ENCODE results near the gene COPG1. TPM values are rescaled to one million over a fixed set of nuclear protein-coding genes. Genes with fewer than 3 reads are reported as not detected.

The COPG1 gene
- total and polyA plus RNA-seq, 9 of the 15 experiments (the other 6 are each of a cell fraction or from before 2014, with no cell fraction given), result 40.3 to 105 (median 62.4) TPM

DNA sequence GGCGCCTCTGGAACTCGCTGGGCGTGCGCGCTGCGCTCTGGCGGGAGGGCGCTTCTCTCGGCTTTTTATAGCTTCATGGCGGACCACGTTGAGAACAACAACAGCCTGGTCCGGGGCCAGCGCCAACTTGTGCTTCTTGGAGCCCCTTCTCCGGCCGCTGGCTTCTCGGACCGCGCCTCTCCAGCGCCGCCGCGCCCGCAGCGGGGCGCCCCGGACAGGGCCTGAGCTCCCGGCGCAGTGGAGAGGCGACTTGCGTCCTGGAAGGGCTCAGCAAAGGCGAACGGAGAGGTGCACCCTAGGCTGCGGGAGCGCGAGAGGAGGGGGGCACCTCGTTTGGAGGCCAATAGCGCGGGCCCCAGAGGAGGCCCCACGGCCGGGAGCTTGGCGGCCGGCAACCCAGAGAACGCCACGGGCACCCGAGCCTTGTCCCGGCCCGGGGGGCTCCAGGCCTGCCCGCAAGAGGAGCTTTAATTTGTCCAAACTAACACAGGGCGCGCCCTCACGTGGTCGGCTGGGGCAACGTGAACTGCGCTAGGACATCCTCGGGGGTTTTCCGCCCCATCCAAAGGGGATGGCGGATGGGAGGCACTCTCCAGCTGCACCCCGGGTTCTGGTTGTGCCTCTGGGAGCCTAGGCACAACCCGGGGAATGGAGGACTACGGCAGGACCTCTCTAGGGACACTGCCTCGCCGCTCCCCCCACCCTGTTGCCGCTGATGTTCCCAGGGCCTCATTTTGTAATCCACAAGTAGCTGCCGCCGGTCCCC lies 67.0 kb downstream of the COPG1 start (continued):
- TF ChIP-seq BRF1 (IDR thresholded peaks at IDR 0.05; ENCODE audit: borderline replicate concordance, extremely low read depth, insufficient read length) (no peak), KHSRP (IDR thresholded peaks at IDR 0.05) (no peak), MYC (IDR thresholded peaks at IDR 0.05; ENCODE audit: low read depth, low read length) (peak; percentile 52), MYC (CRISPR knock-in tag; IDR thresholded peaks at IDR 0.05; ENCODE audit: borderline replicate concordance, low read depth) (0 out of 2 replicates have a peak, but pooled peaks have one; percentile 15), SMARCC2 (IDR thresholded peaks at IDR 0.05; ENCODE audit: low read depth) (no peak), MLLT1 (IDR thresholded peaks at IDR 0.05) (peak in 1 of 2 experiments; percentile 16; a peak in 1 of 4 replicates), TEAD4 (IDR thresholded peaks at IDR 0.05; ENCODE audit: low read length) (no peak), TEAD4 (CRISPR knock-in tag; IDR thresholded peaks at IDR 0.05; ENCODE audit: borderline replicate concordance) (no peak), TCFL5 (CRISPR knock-in tag; conservative IDR thresholded peaks at IDR 0.05) (no peak), GATAD2A (IDR thresholded peaks at IDR 0.05) (no peak), NCOA6 (IDR thresholded peaks at IDR 0.05) (no peak), ZNF584 (CRISPR knock-in tag; IDR thresholded peaks at IDR 0.05; ENCODE audit: low read depth) (0 out of 2 replicates have a peak, but pooled peaks have one; percentile 47), SAFB (IDR thresholded peaks at IDR 0.05; ENCODE audit: borderline replicate concordance, low read depth, low read length) (no peak), USF2 (CRISPR knock-in tag; IDR thresholded peaks at IDR 0.05) (peak; percentile 69), MAZ (CRISPR knock-in tag; conservative IDR thresholded peaks at IDR 0.05 in 1 of 2, IDR thresholded peaks at IDR 0.05 in 1 of 2) (peak; percentile 37 to 49; a peak in 2 of 4 replicates), MTA3 (IDR thresholded peaks at IDR 0.05; ENCODE audit: borderline replicate concordance) (peak; percentile 98), ZNF212 (CRISPR knock-in tag; IDR thresholded peaks at IDR 0.05) (no peak)
- TF ChIP-seq, protein P1, sequence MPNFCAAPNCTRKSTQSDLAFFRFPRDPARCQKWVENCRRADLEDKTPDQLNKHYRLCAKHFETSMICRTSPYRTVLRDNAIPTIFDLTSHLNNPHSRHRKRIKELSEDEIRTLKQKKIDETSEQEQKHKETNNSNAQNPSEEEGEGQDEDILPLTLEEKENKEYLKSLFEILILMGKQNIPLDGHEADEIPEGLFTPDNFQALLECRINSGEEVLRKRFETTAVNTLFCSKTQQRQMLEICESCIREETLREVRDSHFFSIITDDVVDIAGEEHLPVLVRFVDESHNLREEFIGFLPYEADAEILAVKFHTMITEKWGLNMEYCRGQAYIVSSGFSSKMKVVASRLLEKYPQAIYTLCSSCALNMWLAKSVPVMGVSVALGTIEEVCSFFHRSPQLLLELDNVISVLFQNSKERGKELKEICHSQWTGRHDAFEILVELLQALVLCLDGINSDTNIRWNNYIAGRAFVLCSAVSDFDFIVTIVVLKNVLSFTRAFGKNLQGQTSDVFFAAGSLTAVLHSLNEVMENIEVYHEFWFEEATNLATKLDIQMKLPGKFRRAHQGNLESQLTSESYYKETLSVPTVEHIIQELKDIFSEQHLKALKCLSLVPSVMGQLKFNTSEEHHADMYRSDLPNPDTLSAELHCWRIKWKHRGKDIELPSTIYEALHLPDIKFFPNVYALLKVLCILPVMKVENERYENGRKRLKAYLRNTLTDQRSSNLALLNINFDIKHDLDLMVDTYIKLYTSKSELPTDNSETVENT (CRISPR knock-in tag; IDR thresholded peaks at IDR 0.05), result peak; percentile 87; the same call in 1 of the 2 replicates
- TF ChIP-seq, protein P2, sequence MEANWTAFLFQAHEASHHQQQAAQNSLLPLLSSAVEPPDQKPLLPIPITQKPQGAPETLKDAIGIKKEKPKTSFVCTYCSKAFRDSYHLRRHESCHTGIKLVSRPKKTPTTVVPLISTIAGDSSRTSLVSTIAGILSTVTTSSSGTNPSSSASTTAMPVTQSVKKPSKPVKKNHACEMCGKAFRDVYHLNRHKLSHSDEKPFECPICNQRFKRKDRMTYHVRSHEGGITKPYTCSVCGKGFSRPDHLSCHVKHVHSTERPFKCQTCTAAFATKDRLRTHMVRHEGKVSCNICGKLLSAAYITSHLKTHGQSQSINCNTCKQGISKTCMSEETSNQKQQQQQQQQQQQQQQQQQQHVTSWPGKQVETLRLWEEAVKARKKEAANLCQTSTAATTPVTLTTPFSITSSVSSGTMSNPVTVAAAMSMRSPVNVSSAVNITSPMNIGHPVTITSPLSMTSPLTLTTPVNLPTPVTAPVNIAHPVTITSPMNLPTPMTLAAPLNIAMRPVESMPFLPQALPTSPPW (CRISPR knock-in tag; IDR thresholded peaks at IDR 0.05), result peak; percentile 54; the same call in 1 of the 2 replicates
- TF ChIP-seq, protein P3, sequence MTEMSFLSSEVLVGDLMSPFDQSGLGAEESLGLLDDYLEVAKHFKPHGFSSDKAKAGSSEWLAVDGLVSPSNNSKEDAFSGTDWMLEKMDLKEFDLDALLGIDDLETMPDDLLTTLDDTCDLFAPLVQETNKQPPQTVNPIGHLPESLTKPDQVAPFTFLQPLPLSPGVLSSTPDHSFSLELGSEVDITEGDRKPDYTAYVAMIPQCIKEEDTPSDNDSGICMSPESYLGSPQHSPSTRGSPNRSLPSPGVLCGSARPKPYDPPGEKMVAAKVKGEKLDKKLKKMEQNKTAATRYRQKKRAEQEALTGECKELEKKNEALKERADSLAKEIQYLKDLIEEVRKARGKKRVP (CRISPR knock-in tag; IDR thresholded peaks at IDR 0.05), result no peak

Data from K562 (cell line).